Keratinocyte (primary cell): ENCODE data around the gene SLC2A5. TPM values are rescaled to one million over a fixed set of nuclear protein-coding genes. Genes with fewer than 3 reads are reported as not detected.
"Not testable (repeated sequence)": the region's sequence is repeated elsewhere in the genome, so short reads cannot be mapped to it uniquely, and the experiment has no call there.

Source experiments
- DNase-seq: peaks from one replicate; pipeline ENCODE4 v3.0.0-alpha.2; 2011; ENCODE audit warnings: low read depth, missing footprints, low spot score
- FAIRE-seq: peaks from 2 replicates; lab custom pipeline; 2011; peaks lifted over from hg19 to GRCh38; lab: Jason Lieb, UNC
- H2AFZ ChIP-seq: 2 replicates; pipeline ENCODE4 v1.6.0; 2012; ENCODE audit warnings: low read length, control low read depth, inconsistent platforms; ENCODE audit not compliant: control insufficient read depth
- H3K27ac ChIP-seq: 2 replicates; pipeline ENCODE4 v1.5.1; 2011; ENCODE audit warnings: low read length; ENCODE audit not compliant: control insufficient read depth, insufficient read depth
- H3K27me3 ChIP-seq: 3 replicates; pipeline ENCODE4 v1.6.0; 2011; ENCODE audit warnings: low read length; ENCODE audit not compliant: control insufficient read depth, insufficient read depth; ENCODE audit errors: extremely low read depth
- H3K36me3 ChIP-seq, 2 experiments: 2 replicates in 1 of 2; 3 replicates in 1 of 2; pipeline ENCODE4 v1.5.1; 2011; ENCODE audit warnings: low read length in 2 of 2, mild to moderate bottlenecking in 1 of 2; ENCODE audit not compliant: control insufficient read depth in 2 of 2, insufficient read depth in 2 of 2; ENCODE audit errors: extremely low read depth in 1 of 2
- H3K4me1 ChIP-seq: 3 replicates; pipeline ENCODE4 v1.5.1; 2011; ENCODE audit warnings: low read length; ENCODE audit not compliant: control insufficient read depth, insufficient read depth; ENCODE audit errors: extremely low read depth
- H3K4me2 ChIP-seq: 3 replicates; pipeline ENCODE4 v1.6.0; 2011; ENCODE audit warnings: low read depth, low read length; ENCODE audit not compliant: control insufficient read depth, insufficient read depth; ENCODE audit errors: extremely low read depth
- H3K4me3 ChIP-seq, 3 experiments: fragments of 200-600 bp in 1 of 3; sonication (generic) in 1 of 3; 2 replicates in 2 of 3; 3 replicates in 1 of 3; pipeline ENCODE4 v1.5.1; 2011 to 2016; ENCODE audit warnings: low read length in 3 of 3, mild to moderate bottlenecking in 3 of 3, control low read depth in 2 of 3, inconsistent platforms in 1 of 3, low read depth in 1 of 3, mixed read lengths in 1 of 3, mixed run types in 1 of 3, moderate library complexity in 1 of 3; ENCODE audit not compliant: control insufficient read depth in 2 of 3, insufficient read depth in 2 of 3; ENCODE audit errors: extremely low read depth in 1 of 3
- H3K79me2 ChIP-seq: 2 replicates; pipeline ENCODE4 v1.6.0; 2012; ENCODE audit warnings: low read length; ENCODE audit not compliant: control insufficient read depth, insufficient read depth
- H3K9ac ChIP-seq: 3 replicates; pipeline ENCODE4 v1.6.0; 2011; ENCODE audit warnings: low read length; ENCODE audit not compliant: control insufficient read depth, insufficient read depth; ENCODE audit errors: extremely low read depth
- H3K9me1 ChIP-seq: 3 replicates; pipeline ENCODE4 v1.6.0; 2011; ENCODE audit warnings: low read length; ENCODE audit not compliant: control insufficient read depth, insufficient read depth; ENCODE audit errors: extremely low read depth
- H3K9me3 ChIP-seq: 2 replicates; pipeline ENCODE4 v1.5.1; 2012; ENCODE audit warnings: low read depth, low read length; ENCODE audit not compliant: control insufficient read depth
- H4K20me1 ChIP-seq: 3 replicates; pipeline ENCODE4 v1.6.0; 2011; ENCODE audit warnings: low read length; ENCODE audit not compliant: control insufficient read depth, insufficient read depth; ENCODE audit errors: extremely low read depth
- CTCF ChIP-seq, 3 experiments: IDR thresholded peaks in 1 of 3; conservative IDR thresholded peaks in 1 of 3; optimal IDR thresholded peaks in 1 of 3; 2 replicates in 2 of 3; 3 replicates in 1 of 3; pipeline versions ENCODE3 to v1.5.1; 2011; ENCODE audit warnings: low read length in 3 of 3, mild to moderate bottlenecking in 3 of 3, moderate library complexity in 2 of 3, control low read depth in 1 of 3, inconsistent platforms in 1 of 3; ENCODE audit not compliant: insufficient read depth in 2 of 3; ENCODE audit errors: extremely low read depth in 1 of 3
- EZH2 ChIP-seq: IDR thresholded peaks from one replicate; pipeline ENCODE4 v1.6.1; 2012; ENCODE audit warnings: inconsistent platforms, mild to moderate bottlenecking, low read length, moderate library complexity
- dilution Hi-C: fragments of 300-500 bp; cut with MboI; formaldehyde crosslinking; loops from one replicate; pipeline ENCODE4 v1.7.0; 2020; ENCODE audit warnings: low sequenced_read_pairs; ENCODE audit not compliant: extremely low pct_ligation_motif_present
- polyA plus RNA-seq, 5 experiments: library from polyadenylated mRNA; depleted of rRNA in 3 of 5; stranded (reverse) in 3 of 5; stranded (forward) in 1 of 5; unstranded in 1 of 5; fragments of >200 nt; gene quantifications; 1 replicate in 1 of 5; 2 replicates in 3 of 5; 3 replicates in 1 of 5; pipeline versions ENCODE4 v1.2.1 to v1.2.3, GENCODE V29; 2011 to 2012; ENCODE audit warnings: missing spikeins in 2 of 5, low read depth in 1 of 5, low replicate concordance in 1 of 5

SLC2A5 gene
- polyA plus RNA-seq, 1 donor (not counting 4 experiments of a cell fraction or from before 2014, with no cell fraction given), result 0.77 TPM

- Histone ChIP-seq H3K27ac (no peak overlapping the region), H4K20me1 (no peaks in the 10 kb centered on the region), H3K4me3 (no peak overlapping the region), H3K4me2 (no peak overlapping the region), H3K9ac (no peak overlapping the region), H3K79me2 (no peaks in the 10 kb centered on the region), H3K36me3 (no peaks in the 10 kb centered on the region), H3K27me3 (no peaks in the 10 kb centered on the region), H3K4me1 (no peaks in the 10 kb centered on the region), H3K9me3 (peaks cover 5% of the 10 kb centered on the region), H2AFZ (no peak overlapping the region), H3K9me1 (no peaks in the 10 kb centered on the region)
- no peak for DNase-seq
- no peak for TF ChIP-seq EZH2
- no peak for TF ChIP-seq CTCF (optimal IDR thresholded peaks at IDR 0.05 in 1 of 3, IDR thresholded peaks at IDR 0.05 in 1 of 3, conservative IDR thresholded peaks at IDR 0.05 in 1 of 3; ENCODE audit: extremely low read depth in 1 of 3, insufficient read depth in 2 of 3, low read length in 3 of 3)
- FAIRE-seq, result no peak
- dilution Hi-C loops, result no loop called here
Observed at GRCh38 chr1:9033363-9033762, 36.1 kb downstream of the SLC2A5 start.

- DNase-seq (no peak), FAIRE-seq (no peak)
- Histone ChIP-seq H3K4me3 (no peak overlapping the region), H3K9me3 (peaks cover 5% of the 10 kb centered on the region), H2AFZ (no peak overlapping the region), H3K36me3 (no peaks in the 10 kb centered on the region), H3K27ac (no peak overlapping the region), H3K9me1 (no peaks in the 10 kb centered on the region), H3K4me1 (no peaks in the 10 kb centered on the region), H4K20me1 (no peaks in the 10 kb centered on the region), H3K9ac (no peak overlapping the region), H3K4me2 (no peak overlapping the region), H3K27me3 (no peaks in the 10 kb centered on the region), H3K79me2 (no peaks in the 10 kb centered on the region)
- dilution Hi-C loops, result no loop called here
- TF ChIP-seq EZH2, result no peak
- no peak for TF ChIP-seq CTCF (optimal IDR thresholded peaks at IDR 0.05 in 1 of 3, IDR thresholded peaks at IDR 0.05 in 1 of 3, conservative IDR thresholded peaks at IDR 0.05 in 1 of 3; ENCODE audit: extremely low read depth in 1 of 3, insufficient read depth in 2 of 3, low read length in 3 of 3)
Observed at GRCh38 chr1:9031484-9032259, 37.8 kb downstream of the SLC2A5 start.

GRCh38 chr1:9031077-9031476, 38.4 kb downstream of the SLC2A5 start:
- H3K4me2 ChIP-seq, H3K9me1 ChIP-seq, H3K9me3 ChIP-seq, H3K27me3 ChIP-seq, H3K36me3 ChIP-seq, DNase-seq, dilution Hi-C loops, H3K79me2 ChIP-seq, FAIRE-seq, H3K4me3 ChIP-seq, H3K4me1 ChIP-seq, H2AFZ ChIP-seq, H3K27ac ChIP-seq, H3K9ac ChIP-seq, H4K20me1 ChIP-seq: not testable (repeated sequence)
